GM18951 (cell line): ENCODE results near the gene FHOD3.

Experiments used
- POLR2A ChIP-seq: IDR thresholded peaks from 4 replicates; pipeline ENCODE4 v1.6.1; 2011; ENCODE audit warnings: mild to moderate bottlenecking; ENCODE audit not compliant: insufficient read length, insufficient read depth; ENCODE audit errors: extremely low read depth
- in situ Hi-C: fragments of 300-500 bp; cut with MboI; formaldehyde crosslinking; loops from one replicate; pipeline ENCODE4 v1.12.0; 2022; ENCODE audit warnings: low sequenced_read_pairs, mixed read lengths, inconsistent platforms; ENCODE audit not compliant: unreplicated experiment

The FHOD3 gene

DNA sequence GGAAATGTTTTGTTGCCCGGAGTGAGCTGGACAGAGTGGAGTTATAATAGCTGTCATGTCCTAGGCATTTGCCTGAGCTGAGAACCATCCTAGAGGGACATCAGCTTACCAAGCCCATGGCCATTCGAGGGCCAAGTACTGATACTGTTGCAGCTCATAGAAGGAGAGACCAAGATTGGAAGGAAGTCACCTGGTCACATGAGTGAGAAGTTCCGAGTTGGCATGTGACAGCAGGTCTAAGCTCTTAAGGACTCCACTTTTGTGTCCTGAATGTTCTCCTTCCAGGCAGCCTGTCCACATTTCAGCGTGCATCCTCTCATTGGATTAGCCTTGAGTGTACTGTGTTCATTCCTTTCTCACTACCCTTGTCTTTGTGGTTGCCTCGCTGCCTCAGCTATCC is 4.4 kb downstream of the FHOD3 start:
- no peak for TF ChIP-seq POLR2A
- in situ Hi-C loops: no loop called here

DNA sequence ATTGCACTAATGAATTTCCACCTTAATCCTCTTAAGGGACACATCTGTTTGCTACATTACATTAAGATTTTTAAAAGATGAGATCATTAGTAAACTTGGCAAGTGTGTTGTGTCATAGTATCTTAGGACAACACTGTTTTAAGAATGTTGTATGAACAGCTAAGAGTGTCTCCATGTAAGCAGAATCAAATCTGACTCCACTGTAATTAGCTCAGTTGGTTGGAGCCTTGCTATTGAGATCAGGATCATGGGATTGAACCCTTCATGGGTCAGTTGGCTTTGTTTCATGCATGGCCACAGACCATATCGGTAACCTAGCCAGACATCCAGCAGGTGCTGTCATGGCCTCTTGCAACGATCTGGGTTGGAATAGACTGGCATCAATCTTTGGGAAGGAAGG is 5.2 kb downstream of the FHOD3 start:
- TF ChIP-seq POLR2A: no peak
- in situ Hi-C loops: no loop called here

DNA sequence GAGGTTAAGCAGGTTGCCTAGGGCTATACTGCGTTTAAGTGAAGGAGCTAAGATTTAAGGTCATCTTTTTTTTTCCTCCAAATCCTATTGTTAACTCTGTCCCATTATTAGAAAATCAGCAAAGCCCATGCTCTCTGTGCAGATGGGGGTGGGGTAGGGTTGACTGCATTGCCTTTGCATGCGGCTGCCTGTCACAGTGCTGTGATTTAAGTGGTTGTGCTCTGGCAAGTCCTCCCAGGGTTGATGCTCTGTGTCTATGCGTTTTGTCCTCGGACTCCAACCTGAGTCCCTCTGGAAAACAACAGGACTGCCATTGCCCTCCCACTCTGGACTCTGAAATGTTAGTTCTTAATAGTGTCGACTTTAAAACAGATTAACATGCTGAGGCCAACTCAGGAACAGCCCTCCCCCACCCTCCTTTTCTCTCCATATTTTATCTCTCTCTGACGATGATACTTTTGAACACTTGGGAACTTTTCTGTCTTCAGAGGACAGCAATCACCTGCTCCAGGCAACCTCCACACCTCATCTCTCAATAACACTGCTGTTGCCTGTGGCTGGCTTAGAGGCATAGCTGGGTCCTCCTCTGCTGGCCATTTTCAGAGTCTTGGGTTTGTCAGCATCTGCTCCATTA is 5.8 kb downstream of the FHOD3 start:
- in situ Hi-C loops: no loop called here
- no peak for TF ChIP-seq POLR2A

DNA sequence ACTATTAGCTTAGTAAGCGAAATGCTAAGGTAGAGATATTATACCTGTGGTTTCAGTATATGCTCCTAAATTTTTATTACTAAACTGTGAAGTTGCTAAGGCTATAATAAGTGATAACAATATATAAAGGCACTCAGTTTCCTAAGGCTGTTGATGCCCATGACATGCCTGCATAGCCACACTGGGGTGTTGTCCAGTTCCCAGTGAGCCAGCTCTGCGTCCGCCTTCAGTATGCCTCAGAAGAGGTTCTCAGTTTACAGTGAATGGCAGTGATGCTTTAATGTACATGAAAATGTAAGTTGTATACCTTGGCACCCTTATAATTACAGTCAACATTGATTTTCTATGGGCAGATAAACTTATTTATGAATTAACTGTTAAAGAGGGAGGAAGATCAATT is 7.2 kb downstream of the FHOD3 start:
- no peak for TF ChIP-seq POLR2A
- in situ Hi-C loops: no loop called here

DNA sequence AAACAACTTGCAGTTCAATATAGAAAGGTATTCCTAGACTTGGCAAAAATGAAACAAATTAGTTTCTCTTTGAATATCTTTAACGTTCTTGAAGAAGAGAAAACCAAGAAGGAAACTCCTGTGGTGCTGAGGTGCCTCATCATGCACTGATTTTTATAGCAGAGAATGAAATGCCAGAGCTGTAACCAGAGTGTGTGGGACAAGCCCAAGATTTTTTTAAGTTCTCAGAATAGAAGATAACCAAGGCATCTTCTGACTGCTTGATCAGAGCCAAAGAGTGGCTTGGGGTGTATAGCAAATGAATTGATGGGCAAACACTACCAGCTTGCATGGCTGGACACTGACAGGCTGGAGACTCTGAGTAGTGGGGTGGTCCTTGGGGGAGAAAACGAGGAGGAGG is 7.9 kb downstream of the FHOD3 start:
- in situ Hi-C loops: no loop called here
- TF ChIP-seq POLR2A: no peak

DNA sequence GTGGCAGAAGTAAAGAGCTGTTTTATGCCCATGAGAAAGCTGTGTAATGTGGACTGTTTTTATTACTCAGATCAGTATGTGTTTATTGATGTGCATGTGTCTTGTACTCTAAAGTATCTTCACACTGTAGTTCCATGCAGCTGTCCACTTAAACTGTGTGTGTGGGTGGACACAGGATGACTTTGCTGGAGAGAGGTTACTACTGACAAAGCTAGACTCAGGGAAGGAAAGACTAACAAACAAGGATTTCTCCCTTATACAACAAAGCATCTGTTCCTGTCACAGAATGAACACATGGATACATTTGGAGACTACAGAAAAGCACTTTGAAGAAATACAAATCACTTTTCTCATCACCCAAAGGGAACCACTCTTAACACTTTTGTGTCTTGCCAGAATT is 10.0 kb downstream of the FHOD3 start:
- no peak for TF ChIP-seq POLR2A
- in situ Hi-C loops: no loop called here

DNA sequence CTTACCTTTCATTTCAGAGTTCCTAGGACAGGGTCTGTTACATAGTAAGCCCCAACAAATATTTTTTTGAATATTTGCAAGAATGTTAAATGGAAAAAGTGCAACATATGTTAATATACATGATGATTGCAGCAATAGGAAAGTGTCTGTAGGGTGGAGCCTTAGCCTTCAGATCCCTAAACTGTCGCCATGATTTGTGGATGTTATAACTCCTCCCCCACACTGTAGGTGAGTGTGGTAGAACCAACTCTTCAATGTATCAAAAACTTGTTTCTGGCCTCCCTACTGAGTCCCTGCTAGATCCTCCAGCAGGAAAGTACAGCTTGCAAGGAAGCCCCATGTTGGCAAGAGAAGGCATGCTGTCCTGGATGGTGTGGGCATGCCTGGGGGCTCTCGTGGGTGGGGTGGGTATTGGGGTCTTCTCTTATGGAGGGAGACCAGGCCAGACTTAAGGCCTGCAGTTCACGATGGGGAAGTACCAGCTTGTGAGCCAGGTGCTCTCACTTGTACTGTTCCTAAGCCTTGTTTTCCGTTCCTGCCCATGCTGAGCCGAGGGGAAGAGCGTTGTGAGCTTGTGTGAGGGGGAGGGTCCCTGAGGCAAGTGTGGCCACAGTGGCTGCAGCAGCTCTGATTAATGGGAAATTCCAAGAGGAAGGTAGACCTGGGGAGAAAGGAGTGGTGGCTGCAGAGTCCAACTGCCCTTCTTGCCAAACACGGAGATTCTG is 11.4 kb downstream of the FHOD3 start:
- in situ Hi-C loops: no loop called here
- no peak for TF ChIP-seq POLR2A

DNA sequence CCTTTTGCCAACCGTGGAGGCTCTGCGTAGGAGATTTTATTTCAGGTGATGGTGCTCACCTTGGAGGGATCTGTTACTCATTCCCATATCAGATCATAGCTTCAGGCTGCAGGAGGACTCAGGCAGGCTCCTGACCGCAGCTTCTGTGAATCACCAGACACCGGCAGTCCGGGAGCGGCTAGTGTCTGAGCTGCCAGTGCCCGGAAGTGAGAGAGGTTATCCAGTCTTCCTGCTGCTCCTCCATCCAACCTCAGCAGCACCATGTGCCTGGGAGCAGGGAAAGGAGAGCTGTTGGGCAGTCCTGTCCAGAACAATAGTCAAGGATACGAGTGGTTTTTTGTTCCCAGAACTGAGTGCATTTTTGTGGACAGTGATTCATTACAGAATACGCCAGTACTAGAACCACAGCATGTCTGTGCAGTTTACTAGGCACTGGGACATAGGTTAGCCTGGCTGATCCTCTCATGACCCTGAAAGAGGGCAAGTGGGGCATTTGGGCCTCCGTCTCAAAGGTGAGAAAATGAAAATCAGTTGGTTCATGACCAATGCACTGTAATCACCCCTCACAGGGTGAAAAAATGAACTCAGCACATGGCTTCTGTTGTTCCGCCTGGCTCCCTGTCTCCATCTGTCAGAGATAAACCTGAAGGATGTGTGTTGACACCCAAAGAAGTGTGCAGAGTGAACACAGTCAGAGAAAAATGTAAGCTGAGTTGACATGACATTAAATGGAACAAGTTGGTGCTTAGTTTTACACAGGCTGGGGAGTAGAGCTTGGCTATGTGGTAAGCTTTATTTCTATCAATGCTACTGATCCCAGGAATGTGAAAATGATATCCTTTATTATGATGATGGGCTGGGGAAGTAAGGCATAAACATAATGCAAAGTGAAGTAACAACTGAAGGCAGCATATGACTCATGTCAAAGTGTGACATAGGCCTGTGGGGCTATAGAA is 12.2 kb downstream of the FHOD3 start:
- in situ Hi-C loops: no loop called here
- TF ChIP-seq POLR2A: no peak

DNA sequence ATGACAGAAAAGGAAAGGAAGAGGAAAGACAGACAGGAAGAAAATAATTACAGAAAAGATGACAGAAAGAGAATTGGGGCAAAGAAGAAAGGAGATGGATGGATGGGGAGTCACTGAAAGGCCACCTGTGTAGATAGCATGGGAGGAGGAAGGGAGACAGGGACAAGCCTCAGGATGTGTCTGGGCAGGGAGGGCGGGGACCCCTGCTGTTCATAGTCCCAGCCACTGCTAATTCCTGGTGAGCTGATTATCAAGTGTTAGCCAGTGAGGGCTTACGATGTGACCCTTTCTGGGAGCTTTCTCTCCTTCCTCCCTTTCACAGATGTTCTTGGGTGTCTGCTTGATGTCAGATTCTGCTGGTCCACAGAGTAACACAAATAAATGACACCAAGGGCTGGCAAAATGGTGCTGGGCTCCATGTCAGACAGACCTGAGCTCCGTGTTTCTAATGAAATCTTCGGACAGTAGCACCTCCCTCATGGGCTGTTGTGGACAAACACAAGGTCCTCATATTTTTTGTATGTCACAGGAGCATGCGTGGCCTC is 13.6 kb downstream of the FHOD3 start:
- no peak for TF ChIP-seq POLR2A
- in situ Hi-C loops: no loop called here

DNA sequence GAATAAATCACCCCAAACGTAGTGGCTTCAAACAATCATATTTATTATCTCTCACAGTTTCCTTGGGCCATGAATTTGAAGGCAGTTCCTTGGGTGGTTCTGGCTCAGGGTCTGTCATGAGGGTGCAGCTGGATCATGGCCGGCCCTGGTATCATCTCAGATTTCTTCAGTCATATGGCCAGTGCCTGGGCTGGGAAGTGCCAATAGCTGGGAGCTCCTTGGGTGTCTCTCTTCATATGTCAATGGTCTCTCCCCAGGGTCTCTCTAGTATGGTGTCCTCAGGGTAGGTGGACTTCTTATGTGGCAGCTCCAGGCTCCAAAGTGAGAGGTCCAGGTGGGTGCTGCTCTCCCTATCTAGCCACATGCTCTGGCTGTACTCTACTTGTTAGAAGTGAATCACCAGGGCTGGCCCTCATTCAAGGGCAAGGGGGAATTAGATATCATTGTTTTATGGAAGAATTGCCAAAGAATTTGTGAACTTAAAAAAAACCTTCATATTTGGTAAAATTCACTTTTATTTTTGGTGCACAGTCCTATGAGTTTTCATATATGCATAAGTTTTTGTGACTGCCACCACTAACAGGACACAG is 15.4 kb downstream of the FHOD3 start:
- in situ Hi-C loops: no loop called here
- TF ChIP-seq POLR2A: no peak

DNA sequence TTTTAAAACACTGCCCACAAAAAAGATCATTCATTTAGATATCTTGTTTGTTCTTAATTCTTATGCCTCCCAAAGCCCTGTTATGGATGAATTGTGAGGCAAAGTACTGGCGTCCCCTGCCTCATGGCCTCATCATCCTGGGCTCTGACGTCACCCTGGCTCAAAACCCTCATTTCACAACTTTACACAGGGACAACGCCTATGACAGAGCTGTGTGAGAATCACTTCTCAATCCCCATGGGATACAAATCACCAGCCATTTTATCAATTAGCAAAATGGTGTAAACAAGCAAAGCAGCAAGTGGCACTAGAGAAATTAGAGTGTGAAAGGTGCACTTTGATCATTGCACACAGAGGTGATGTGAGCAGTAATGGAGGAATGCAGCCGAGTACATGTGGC is 16.6 kb downstream of the FHOD3 start:
- TF ChIP-seq POLR2A: no peak
- in situ Hi-C loops: no loop called here

DNA sequence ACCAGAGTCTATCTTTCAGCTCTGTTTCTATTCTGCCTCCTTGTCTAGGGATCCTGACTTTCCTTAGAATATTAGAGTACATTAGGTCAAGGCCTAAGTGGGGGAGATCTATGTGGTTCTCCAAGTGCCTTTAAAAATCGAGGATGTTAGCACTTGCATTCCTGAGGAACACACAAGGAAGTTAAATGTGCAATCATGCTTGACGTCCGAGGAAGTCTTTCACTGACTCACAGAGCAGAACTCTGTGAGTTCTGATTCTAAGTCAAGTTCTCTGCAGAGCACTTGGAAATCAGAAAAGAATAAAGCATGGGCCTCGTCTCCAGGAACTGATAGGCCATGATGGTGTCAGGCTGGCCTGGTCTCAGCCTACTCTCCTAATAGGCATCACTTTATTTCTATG is 17.2 kb downstream of the FHOD3 start:
- TF ChIP-seq POLR2A: no peak
- in situ Hi-C loops: no loop called here

DNA sequence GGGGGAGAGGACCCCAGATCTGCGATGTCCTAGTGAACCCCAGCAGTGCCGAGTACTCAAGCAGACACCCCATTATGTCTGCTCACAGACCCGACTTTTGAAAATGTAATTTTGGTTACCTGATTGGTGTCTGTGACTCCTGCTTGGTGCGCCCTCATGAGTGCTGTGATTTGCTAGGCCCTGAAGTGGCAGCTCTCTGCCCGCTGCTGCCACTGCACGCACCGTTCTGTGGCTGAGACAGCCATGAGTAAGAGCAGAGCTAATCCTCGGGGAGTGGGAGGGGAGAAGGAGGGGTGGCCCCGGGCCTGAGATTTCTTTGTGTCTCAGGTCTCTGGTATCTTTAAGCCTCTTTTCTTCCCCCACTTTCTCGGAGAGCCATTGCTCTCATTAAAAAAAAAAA is 18.2 kb downstream of the FHOD3 start:
- in situ Hi-C loops: no loop called here
- no peak for TF ChIP-seq POLR2A
